ENCODE results near the gene TMCO5A.

Gene TMCO5A

GRCh38 chr15:37981775-37982174 is 47.3 kb downstream of the TMCO5A start:
- H3K4me3 ChIP-seq (ENCODE audit: low read length) = no peak overlapping the region
- peak; percentile 41 for DNase-seq (ENCODE audit: low read depth)
- TF ChIP-seq CTCF (IDR thresholded peaks at IDR 0.05; ENCODE audit: insufficient read depth, low read depth, low read length, missing control alignments) = peak; percentile 46

GRCh38 chr15:37984368-37984767 is 49.9 kb downstream of the TMCO5A start:
- peak; percentile 62 for DNase-seq (ENCODE audit: low read depth)
- H3K4me3 ChIP-seq (ENCODE audit: low read length) = no peak overlapping the region
- no peak for TF ChIP-seq CTCF (IDR thresholded peaks at IDR 0.05; ENCODE audit: insufficient read depth, low read depth, low read length, missing control alignments)

GRCh38 chr15:37995461-37996347 is 61.3 kb downstream of the TMCO5A start:
- H3K4me3 ChIP-seq (ENCODE audit: low read length) = no peak overlapping the region
- peak; percentile 66 for TF ChIP-seq CTCF (IDR thresholded peaks at IDR 0.05; ENCODE audit: insufficient read depth, low read depth, low read length, missing control alignments)
- peak; percentile 72 for DNase-seq (ENCODE audit: low read depth)
